Epithelial cell of prostate (primary cell): Measurements from ENCODE around the gene SELENOI.
"Not testable (repeated sequence)": the region's sequence is repeated elsewhere in the genome, so short reads cannot be mapped to it uniquely, and the experiment has no call there.

Experiments used
- DNase-seq: peaks from one replicate; pipeline ENCODE4 v3.0.0-alpha.2; 2011; ENCODE audit warnings: low read depth, low spot score
- H3K27ac ChIP-seq: fragments of 450-650 bp; 2 replicates; pipeline ENCODE4 v1.5.1; 2017; ENCODE audit warnings: mild to moderate bottlenecking

The SELENOI gene

DNA sequence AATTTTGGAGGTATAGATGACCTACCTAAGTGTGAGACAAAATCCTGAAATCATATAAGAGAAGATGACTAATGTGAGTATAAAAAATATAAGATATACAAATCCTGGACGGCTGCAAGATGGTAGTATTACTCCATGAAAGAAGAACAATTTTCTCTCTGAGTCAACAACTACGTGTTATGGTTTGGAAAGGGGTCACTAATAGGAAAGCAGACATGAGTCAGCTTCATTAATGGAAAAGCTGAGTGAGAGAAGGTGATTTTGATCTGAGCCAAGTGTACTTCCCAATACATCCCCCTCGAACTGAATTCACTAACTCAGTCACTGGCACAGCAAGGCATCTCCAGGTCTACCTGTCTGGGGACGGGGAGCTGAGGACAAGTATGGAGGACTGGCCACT lies 20.1 kb upstream of the SELENOI start:
- no peak for DNase-seq
- no peak overlapping the region for H3K27ac ChIP-seq

DNA sequence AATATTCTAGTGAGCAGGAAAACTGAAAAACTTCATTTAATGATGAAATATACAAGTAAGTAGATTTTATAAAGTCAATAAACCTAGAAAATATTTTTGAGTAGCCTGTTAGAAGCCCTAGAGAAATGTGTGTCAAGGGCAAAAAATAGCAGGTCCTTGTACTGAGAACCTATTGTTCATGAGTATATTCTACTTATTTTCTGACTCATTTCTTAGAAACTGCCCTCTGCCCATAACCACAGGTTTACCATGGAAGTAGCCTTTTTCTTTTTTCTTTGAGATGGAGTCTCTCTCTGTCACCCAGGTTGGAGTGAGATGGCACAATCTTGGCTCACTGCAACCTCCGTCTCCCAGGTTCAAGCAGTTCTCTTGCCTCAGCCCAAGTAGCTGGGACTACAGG lies 19.4 kb upstream of the SELENOI start:
- H3K27ac ChIP-seq, result no peak overlapping the region
- DNase-seq, result no peak

DNA sequence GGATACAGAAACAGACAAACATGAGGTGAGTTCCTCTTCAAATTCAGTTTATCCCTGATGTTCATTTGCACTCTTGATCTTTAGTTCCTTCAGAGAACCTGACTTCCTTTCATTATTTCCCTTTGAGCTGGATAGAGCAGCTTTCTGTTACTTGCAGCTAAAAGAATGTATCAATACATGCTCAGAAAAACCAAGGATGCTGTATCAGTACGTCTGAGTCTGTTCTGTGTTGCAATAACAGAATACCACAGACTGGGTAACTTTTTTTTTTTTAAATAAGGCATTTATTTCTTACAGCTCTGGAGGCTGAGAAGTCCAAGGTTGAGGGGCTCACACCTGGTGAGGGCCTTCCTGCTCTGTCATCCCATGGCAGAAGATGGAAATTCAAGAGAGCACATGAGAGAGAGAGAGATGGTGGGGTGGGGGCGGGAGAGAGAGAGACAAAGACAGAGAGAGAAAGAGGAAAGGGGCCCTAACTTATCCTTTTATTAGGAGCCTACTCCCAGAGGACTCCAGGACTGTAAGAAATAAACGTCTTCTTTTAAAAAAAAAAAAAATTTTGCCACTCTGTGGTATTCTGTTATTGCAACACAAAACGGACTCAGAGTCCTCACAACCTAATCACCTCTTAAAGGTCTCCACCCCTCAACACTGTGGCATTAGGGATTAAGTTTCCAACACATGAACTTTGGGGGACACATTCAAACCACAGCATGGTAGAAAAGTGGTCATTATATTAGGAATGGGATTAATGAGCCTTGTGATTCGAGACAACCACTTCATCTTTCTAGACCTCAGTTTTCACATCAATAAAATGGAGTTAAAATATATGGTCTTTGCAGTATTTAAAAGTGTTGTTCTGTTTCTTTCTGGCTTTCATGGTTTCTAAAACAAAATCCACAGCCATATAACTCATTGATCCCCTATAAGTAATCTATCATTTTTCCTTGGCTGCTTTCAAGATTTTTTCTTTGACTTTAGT lies 18.4 kb upstream of the SELENOI start:
- no peak overlapping the region for H3K27ac ChIP-seq
- DNase-seq, result no peak

DNA sequence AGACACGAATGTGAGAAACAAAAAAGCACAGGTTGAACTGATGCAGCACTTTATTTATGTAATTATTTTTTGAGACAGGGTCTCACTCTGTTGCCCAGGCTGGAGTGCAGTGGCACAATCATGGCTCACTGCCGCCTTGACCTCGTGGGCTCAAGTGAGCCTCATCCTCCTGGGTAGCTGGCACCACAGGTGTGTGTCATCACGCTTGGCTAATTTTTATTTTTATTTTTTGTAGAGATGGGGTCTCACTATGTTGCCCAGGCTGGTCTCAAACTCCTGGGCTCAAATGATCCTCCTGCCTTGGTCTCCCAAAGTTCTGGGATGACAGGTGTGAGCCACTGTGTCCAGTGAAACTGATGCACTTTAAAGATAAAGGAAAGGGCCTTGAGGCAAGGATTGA lies 16.9 kb upstream of the SELENOI start:
- DNase-seq, H3K27ac ChIP-seq: not testable (repeated sequence)

DNA sequence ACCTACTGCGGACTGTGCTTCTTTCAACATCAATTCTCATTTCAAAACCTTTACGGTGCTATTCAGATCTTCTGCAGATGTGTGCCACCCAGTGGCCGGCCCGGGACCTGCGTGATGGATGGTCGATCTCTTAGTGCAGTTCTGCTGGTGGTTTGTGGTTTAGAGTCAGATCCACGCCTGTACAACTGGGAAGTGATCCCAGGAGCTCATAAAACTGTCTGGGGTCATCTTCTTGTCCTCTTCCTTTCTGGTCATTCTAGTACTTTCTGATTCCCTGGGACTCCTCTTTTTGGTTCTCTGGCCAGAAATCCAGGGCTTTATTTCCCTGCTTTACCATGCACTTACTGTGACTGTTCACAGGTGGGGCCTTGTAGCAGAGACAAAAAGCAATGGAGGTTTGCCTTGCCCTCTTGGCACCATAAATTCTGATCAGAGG lies 15.8 kb upstream of the SELENOI start:
- no peak overlapping the region for H3K27ac ChIP-seq
- no peak for DNase-seq

DNA sequence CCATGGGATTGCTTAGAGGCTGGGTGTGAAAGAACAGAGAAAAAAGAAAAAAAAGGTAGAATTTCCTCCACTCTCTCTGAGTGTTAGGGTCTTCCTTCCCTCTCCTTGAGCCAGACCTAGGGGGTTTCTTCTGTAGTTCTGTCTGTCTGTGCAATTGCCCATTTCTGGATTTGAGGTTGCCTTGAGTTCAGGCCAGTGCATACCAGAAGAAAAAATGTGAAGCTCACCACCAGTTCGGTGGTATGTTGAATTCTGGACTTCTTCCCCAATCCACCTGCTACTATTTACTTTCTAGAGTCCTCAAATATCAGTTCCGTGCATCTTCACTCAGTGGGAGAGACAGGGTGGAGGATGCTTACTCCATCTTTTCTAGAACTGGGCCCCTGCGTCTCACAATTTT lies 15.3 kb upstream of the SELENOI start:
- no peak overlapping the region for H3K27ac ChIP-seq
- no peak for DNase-seq

DNA sequence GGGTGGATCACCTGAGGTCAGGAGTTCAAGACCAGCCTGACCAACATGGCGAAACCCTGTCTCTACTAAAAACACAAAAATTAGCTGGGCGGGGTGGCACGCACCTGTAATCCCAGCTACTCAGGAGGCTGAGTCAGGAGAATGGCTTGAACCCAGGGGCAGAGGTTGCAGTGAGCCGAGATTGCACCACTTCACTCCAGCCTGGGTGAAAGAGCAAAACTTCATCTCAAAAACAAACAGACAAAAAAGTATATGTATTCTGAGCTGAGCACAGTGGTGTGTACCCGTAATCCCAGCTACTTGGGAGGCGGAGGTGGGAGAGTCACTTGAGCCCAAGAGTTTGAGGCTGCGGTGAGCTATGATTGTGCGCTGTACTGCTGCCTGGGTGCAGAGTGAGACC lies 14.6 kb upstream of the SELENOI start:
- DNase-seq, result not testable (repeated sequence)

DNA sequence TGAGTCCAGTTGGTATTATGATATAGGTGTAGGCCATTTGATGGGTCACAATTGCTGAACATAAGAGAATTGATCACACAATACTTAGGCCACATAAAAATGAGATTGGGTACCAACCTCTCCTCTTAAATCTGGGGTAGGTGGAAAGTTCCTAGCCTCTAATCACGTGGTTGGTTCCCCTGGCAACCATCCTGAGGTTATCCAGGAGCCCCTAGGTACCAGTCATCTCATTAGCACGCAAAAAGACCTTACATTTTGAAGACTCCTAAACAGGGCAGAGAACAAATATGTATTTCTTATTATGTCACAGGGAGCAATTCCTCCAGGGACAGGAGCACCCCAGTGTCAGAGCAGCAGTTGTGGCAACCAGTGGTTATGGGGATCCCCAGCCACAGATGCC lies 12.7 kb upstream of the SELENOI start:
- no peak for DNase-seq
- H3K27ac ChIP-seq, result no peak overlapping the region

More for the DNA sequence above, 14.6 kb upstream of the SELENOI start:
- H3K27ac ChIP-seq, result not testable (repeated sequence)

DNA sequence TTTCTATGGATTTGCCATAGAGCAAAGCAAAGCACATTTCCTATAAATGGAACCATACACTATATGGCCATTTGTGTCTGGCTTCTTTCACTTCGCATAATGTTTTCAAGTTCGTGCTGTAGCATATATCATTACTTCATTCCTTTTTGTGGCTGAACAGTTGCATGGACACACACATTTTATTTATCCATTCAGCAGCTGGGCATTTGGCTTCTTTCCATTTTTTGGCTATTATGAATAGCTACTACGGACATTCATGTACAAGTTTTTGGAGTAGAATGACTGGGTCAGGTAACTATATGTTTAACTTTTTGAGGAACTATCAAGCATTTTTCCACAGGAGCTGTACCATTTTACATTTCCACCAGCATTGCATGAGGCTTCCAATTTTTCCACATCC lies 10.7 kb upstream of the SELENOI start:
- no peak overlapping the region for H3K27ac ChIP-seq
- DNase-seq, result no peak

DNA sequence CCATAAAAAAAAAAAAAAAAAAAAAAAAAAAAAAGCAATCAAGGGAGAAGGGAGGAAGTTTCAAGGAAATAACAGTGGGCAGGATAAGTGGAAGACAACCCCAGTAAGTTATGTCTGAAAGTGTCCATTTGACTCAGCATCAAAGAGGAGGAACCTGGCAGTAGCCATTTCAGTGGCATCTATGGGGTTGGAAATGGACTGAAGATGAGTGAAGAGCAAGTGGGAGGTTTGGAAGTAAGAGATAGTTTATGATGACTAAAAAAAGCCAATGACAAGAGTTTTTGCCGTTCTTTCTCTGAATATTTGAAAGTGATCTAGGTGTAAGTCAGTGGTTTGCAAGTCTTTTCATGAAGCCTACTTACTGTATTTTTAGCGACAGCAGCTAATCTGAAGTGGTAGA lies 9.2 kb upstream of the SELENOI start:
- no peak overlapping the region for H3K27ac ChIP-seq
- DNase-seq, result no peak

DNA sequence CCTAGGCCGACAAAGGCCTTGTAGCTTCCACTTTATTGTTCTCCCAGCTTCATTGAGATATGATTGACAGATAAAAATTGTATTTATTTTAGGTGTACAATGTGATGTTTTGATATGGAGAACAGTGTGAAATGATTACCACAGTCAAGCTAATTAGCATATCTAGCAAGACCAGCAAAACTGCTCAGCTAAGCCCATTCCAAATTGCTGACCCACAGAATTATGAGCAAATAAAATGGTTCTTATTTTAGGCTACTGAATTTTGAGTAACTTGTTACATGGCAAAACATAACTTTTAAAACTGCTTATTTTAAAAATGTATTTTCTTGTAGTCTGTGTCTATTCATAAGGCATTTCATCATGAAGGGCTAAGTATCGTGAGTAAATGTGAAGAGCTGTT lies 8.6 kb upstream of the SELENOI start:
- no peak for DNase-seq
- H3K27ac ChIP-seq, result no peak overlapping the region

DNA sequence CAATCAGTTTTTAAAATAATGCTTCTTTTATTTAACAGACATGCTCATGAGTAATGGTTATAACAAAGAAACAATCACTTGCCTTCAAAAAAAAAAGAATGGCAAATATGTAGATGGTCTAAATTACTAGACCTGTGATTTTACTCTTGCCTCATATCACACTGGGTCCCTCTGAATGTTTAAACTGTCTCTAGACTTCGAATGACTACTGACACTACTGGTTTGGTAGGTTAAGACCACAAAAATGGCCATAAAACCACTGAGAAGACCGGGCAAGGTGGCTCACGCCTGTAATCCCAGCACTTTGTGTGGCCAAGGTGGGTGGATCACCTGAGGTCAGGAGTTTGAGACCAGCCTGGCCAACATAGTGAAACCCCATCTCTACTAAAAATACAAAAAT lies 5.1 kb upstream of the SELENOI start:
- peak overlapping the region; percentile 1 for H3K27ac ChIP-seq
- no peak for DNase-seq

DNA sequence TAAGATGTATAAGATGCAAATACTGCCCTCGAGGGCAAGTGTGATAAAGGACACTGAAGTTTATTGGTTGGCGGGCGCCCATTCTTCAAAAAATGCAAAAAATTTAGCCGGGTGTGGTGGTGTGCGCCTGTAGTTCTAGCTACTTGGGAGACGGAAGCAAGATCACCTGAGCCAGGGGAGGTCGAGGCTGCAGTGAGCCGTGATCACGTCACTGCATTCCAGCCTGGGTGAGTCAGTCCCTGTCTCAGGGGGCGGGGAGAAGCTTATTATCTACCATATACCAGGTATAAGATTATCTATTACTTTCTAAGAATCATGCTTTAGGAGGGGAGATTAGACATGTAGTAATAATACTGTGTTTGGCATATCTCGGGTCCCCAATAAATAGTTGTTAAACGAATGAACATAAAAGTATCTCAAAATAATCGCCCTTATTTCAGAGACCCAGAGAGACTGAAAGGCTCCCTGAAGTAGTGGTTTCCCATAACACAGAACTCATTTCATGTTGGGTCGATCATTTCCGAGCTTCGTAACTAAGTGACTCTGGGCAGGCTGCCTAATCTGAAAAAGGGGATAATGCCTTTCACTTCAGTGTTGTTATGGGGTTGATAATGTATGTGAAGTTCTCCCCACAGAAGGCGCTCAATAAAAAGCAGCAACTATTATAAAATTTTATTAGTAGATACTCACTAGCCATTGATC lies 1.2 kb upstream of the SELENOI start:
- DNase-seq, result no peak
- H3K27ac ChIP-seq, result peak overlapping the region; percentile 92

DNA sequence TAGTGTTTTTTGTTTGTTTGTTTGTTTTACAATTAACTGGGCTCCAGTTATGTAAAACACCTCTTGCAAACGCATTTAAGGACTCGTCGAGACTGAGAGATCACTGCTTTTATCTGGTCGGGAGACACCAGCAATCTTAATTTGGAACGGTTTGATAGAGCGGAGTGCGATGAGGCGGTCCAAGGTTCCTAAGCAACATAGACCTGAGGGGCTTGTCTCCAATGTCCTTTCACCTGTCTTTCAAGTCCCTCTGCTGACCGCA lies 729 bp upstream of the SELENOI start:
- H3K27ac ChIP-seq, result peak overlapping the region; percentile 92
- no peak for DNase-seq

DNA sequence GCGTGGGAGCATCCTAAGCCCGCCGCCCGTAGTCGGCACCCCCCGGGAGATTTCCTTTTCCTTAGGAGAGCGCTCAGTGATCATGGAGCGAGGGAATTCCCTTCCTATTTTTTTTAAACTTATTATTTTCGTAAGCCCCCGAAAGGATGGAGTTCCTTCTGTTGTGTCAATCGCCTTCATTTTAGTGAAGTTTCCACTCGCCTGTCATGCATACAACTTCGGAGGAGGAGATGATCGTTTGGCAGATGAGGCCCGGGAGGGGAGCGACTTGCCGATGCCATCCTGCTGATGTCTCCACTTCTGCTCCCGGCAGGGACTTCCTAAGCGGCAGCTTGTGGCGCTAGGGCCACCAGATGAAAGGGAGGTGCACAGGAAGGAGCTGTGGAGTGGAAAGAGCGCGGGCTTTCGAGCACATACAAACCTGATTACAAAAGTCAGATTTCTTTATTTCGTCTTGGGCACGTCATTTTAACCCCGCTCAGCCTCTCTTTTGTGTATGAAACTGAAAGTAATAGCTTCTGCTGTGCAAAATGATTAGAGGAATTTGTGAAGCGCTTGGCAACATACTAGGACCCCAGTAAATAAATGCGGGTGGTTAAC lies 611 bp downstream of the SELENOI start, which contains the start of gene ADGRF3:
Gene ADGRF3 (minus strand): TSS at position 336 of the 600 bp plus-strand sequence. CDS start 555 bp downstream, outside the sequence.
- no peak for DNase-seq
- peak within 1 kb of the TSS; percentile 92 for H3K27ac ChIP-seq

DNA sequence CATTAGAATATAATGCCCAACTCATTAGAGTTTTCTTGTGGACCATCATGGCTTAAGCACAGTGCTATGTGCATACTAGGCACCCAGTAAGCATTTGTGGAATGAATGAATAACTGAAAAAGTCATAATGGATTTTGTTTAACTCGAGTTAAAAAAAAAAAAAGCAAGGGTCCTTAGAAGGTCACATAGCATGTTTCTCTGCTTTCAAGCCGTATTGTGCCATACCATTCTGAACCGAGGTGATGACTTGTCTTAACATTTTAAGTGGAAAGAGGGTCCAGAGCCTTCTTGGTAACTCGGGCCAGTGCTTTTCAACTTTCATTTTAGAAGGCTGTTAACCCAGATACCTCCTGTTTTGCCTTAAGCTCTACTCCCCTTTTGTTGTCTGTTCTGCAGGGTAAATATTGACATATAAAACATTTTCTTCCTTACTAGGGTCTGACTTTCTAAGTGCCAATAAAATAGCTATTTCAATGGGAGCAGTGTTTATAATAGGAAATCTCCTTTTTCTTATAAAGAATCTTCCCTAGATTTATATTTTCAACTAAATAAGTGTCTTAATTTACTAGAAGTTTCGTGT lies 1.4 kb downstream of the SELENOI start:
- peak overlapping the region; percentile 92 for H3K27ac ChIP-seq
- no peak for DNase-seq

DNA sequence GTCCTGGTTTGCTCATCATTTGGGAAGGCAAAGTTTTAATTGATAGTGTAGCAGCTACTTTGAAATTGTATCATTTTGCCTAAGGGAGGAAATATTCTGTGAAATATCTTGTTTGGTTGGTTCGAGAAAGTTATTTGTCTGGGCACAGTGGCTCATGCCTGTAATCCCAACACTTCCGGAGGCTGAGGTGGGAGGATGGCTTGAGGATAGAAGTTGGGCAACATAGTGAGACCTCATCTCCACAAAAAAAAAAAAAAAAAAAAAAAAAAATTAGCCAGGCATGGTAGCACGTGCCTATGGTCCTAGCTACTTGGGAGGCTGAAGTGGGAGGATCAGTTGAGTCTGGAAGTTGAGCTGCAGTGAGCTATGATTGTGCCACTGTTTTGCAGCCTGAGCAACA lies 3.7 kb downstream of the SELENOI start:
- DNase-seq, result no peak
- H3K27ac ChIP-seq, result no peak overlapping the region

DNA sequence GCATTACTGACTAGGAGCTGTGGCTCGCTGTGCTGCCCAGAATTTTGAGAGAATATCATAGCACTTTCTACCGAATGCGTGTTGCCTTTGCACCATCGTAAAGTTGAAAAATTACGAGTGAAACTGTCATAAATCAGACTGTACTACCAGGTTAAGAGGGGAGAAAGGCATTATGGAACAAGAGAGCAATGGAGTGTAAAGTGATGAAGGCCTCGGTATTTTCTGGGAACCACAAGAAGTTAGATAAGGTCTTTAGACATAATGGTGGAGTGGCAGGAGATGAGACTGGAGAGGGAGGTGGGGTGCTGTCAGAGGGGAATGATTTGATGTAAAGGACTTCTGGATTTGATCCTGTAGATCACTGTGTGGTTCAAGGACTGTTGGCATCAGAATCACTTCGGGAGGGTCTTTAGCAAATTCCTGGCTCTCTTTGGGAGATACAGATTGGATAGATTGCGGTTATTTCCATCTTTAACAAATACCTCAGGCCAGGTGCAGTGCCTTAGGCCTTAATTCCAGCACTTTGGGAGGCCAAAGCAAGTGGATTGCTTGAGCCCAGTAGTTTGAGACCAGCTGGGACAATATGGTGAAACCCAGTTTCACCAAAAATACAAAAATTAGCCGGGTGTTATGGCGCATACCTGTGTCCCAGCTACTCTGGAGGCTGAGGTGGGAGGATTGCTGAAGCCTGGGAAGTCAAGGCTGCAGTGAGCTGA lies 5.6 kb downstream of the SELENOI start:
- no peak for DNase-seq
- H3K27ac ChIP-seq, result no peak overlapping the region

DNA sequence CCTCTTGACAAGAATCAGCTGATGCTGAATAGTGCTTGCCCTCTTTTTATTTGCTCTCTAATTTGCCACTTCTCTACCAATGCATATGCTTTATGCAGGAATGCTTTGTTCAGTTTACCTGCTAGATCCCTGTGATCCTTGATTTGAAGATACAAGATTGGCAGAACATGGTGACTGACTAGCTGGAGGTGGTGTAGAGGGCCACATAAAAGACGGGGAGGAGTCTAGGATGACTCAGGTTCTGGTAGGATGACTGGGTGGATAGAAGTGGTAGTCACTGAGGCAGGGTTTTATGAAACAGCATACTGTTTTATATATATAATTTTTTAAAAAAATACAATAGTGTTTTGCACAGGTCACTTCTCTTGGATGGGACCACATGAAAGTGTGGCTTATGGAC lies 6.9 kb downstream of the SELENOI start:
- DNase-seq, result peak; percentile 76
- H3K27ac ChIP-seq, result peak overlapping the region; percentile 46

DNA sequence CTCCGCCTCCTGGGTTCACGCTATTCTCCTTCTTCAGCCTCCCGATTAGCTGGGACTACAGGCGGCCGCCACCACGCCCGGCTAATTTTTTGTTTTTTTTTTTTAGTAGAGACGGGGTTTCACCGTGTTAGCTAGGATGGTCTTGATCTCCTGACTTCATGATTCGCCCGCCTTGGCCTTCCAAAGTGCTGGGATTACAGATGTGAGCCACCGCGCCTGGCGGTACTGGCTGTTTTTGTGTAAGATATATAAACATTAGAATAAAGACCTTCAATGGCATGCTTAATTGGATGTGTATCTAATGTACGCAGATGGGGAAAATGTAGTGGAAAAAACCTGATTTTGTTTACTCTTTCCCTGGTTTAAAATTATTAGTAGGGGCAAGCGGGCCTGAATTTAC lies 8.5 kb downstream of the SELENOI start:
- DNase-seq, result not testable (repeated sequence)
- H3K27ac ChIP-seq, result peak overlapping the region; percentile 86
